ENCODE data around the gene RHBDF1.

The RHBDF1 gene

DNA sequence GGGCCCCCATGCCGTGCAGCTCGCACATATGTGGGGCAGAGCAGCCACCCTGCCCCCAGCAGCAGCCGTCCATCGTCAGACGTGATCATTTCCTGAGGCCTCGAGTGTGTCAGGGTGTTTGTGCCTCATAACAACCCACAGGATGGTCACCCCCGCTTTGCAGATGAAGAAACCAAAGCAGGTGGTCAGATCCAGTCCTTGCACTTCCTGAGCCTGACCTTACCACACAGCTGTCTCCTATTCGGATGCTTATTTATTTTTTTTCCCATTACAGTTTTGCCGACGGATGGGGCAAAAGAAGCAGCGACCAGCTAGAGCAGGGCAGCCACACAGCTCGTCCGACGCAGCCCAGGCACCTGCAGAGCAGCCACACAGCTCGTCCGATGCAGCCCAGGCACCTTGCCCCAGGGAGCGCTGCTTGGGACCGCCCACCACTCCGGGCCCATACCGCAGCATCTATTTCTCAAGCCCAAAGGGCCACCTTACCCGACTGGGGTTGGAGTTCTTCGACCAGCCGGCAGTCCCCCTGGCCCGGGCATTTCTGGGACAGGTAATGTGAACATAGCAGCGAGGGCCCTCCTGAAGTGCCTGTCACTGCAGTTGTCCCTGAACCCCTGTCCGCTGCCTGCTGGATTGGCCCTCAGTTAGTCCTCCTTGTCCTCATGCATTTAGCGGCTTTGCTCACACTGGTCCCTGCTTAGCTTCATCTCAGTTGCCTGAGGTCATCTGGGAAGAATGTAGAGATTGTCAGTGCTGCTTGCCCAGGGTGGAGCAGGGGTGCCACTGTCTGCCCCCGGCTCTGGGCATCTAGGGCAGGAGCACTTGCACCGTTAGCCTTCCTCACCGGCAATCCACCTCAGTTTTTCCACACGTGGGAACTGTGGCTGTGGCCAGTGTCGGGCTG, 7.0 kb upstream of the RHBDF1 start:
- POLR2A ChIA-PET = no interaction called here
- TF ChIP-seq, protein P1, sequence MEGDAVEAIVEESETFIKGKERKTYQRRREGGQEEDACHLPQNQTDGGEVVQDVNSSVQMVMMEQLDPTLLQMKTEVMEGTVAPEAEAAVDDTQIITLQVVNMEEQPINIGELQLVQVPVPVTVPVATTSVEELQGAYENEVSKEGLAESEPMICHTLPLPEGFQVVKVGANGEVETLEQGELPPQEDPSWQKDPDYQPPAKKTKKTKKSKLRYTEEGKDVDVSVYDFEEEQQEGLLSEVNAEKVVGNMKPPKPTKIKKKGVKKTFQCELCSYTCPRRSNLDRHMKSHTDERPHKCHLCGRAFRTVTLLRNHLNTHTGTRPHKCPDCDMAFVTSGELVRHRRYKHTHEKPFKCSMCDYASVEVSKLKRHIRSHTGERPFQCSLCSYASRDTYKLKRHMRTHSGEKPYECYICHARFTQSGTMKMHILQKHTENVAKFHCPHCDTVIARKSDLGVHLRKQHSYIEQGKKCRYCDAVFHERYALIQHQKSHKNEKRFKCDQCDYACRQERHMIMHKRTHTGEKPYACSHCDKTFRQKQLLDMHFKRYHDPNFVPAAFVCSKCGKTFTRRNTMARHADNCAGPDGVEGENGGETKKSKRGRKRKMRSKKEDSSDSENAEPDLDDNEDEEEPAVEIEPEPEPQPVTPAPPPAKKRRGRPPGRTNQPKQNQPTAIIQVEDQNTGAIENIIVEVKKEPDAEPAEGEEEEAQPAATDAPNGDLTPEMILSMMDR (IDR thresholded peaks at IDR 0.05; ENCODE audit: control extremely low read depth, extremely low read depth, low read depth, missing control alignments) = no peak
- DNase-seq (ENCODE audit: extremely low spot score) = no peak
- CTCF ChIA-PET = interaction anchor here (1.6 to 32.8 kb wide), 3 partner anchors 9 to 14 kb away, joined by 5 to 701 read pairs (median 7); no protein-coding TSS in a partner anchor

DNA sequence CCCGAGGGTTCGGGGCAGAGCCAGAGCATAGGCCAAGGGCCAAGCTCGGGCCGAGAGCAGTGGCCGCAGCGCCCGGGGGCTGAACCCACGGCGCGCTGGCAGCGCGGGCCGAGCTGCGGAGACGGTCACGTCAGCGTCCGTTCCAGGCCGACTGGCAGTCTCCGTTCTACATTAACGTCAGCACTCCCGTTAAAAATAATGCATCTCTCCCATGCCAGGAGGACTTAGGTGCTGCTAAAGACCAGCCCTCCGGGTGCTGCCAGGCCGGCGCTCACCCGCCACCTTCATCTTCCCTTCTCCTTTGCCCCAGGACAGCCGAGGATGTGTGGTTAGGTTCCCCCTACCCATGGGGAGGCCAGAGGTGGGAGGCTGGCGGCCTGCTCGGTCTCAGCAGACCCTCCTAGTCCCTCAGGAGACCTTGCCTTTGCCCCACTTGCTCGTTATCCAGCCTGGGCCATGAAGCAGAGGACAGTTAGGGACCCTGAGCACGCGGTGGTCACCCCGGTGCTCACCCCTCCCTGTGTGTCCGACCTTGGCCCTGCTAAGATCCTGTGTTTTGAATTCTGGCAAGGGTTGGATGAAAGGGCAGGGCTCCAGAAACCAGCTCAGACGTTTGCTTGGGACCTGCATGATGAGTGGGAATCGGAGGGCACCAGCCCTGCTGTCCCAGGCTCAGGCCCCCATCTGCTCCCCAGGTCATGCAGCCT, 6.2 kb upstream of the RHBDF1 start:
- CTCF ChIA-PET = interaction anchor here (1.6 to 32.8 kb wide), 3 partner anchors 9 to 13 kb away, joined by 5 to 701 read pairs (median 7); no protein-coding TSS in a partner anchor
- POLR2A ChIA-PET = no interaction called here
- peak; percentile 62 for DNase-seq (ENCODE audit: extremely low spot score)
- TF ChIP-seq, protein P1 (IDR thresholded peaks at IDR 0.05; ENCODE audit: control extremely low read depth, extremely low read depth, low read depth, missing control alignments) = no peak

DNA sequence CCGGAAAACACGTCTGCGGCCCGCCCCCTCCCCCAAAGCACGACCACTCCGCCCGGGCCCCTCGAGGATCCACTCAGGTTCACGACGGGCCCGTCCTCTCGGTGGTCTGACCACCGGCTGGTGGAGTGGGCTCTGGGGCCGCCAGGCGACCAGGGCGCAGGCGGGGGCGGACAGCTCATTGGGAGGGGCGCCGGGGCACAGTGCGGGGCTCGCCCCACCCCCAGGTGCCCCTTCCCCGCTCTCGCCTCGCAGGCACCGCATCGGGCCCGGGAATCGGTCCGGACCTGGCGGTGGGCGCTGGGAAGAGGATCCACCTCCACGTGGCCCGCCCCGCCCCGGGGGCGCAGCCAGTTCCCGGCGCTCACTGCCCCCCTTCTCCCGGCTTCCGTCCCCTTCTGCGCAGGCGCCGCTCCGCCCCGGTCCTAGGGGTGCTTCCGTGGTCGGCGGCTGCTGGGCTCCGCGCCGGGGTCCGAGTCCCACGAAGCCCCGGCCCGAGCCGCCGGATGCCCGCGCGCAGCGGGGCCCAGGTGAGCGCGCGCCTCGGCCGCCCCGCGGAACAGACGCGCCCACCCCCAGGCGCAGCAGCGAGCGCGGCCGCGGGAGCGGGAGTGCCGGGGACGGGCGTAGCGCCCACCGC, 5.5 kb upstream of the RHBDF1 start, which contains the start of gene MPG:
Gene MPG (plus strand): TSS at position 419 of the 637 bp plus-strand sequence. CDS start 85 bp downstream, at position 504.
- CTCF ChIA-PET = interaction anchor here (0.9 to 32.8 kb wide), 6 partner anchors 8 to 29 kb away, joined by 3 to 701 read pairs (median 6); no protein-coding TSS in a partner anchor
- TF ChIP-seq, protein P1 (IDR thresholded peaks at IDR 0.05; ENCODE audit: control extremely low read depth, extremely low read depth, low read depth, missing control alignments) = no peak
- POLR2A ChIA-PET = interaction anchor here (0.7 kb wide), 1 partner anchor 294 kb away, joined by 3 read pairs; no protein-coding TSS in a partner anchor
- peak; percentile 98 for DNase-seq (ENCODE audit: extremely low spot score)

DNA sequence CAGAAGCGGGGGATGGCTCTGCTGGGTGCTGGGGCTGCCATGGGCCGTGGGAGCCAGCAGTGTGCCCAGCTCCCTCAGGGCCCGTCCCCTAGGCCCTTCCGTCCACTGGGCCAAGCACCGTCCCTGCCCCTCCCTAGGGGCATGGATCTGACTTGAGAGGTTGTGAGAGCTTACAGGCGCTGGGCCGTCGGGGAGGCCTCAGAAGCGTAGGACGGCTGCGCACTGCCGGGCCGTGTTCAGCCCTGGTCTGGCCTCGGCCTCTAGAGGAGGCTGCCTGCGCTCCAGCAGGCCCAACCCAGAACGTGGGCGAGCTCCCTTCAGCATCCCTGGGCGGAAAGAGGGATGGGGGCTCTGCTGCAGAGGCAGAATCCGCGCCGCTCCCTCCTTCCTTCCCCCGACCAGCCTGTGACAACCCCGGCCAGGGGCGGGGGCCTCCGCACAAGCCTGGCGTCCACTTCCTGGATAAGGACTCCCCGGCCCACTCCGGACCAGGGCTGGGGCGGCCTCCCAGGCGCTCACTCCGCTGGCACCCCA, 4.9 kb upstream of the RHBDF1 start:
- CTCF ChIA-PET = interaction anchor here (0.9 to 32.8 kb wide), 5 partner anchors 8 to 29 kb away, joined by 3 to 701 read pairs (median 5); no protein-coding TSS in a partner anchor

DNA sequence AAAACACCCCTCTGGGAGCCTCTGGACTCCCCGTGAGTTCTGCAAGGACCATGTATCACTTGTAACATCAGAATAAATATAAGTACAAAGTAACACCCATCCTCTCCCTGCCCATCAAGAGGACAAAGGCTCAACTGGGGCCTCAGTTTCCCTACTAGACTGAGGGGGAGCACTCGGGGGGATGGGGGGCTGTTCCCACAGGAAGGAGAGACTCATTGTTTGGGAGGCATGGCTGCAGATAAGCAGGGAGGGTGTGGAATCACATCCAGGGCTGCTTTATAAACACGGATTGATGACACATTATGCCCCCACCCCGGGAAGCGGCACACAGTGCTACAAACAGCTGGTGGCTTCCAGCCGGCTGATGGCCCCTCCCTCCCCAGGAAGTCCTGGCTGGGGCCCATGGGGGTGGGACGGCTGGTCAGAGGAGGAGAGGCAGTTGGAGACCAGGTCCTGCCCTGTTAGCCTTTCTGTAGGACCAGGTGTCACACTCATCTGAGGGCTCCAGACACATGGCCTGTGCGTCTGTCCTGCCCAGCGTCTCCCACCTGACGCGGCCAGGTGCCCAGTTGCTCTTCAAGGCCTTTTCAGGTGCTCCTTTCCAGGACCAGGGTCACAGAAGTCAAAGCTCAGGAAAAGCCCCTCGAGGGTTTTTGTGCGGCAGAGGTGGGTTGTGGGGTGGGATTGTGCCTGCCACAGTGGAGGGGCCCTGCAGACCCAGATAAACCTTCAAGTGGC, 4.3 kb upstream of the RHBDF1 start:
- ChIA-PET POLR2A (no interaction called here), CTCF (interaction anchor here (0.9 to 32.8 kb wide), 5 partner anchors 8 to 30 kb away, joined by 3 to 701 read pairs (median 5); no protein-coding TSS in a partner anchor)
- no peak for DNase-seq (ENCODE audit: extremely low spot score)
- TF ChIP-seq, protein P1 (IDR thresholded peaks at IDR 0.05; ENCODE audit: control extremely low read depth, extremely low read depth, low read depth, missing control alignments) = no peak

More for the DNA sequence above, 4.9 kb upstream of the RHBDF1 start:
- DNase-seq (ENCODE audit: extremely low spot score) = peak; percentile 68
- POLR2A ChIA-PET = interaction anchor here (0.7 kb wide), 1 partner anchor 295 kb away, joined by 3 read pairs; no protein-coding TSS in a partner anchor
- TF ChIP-seq, protein P1 (IDR thresholded peaks at IDR 0.05; ENCODE audit: control extremely low read depth, extremely low read depth, low read depth, missing control alignments) = no peak
